ENCODE measurements around the gene ADAMTS14. TPM values are rescaled to one million over a fixed set of nuclear protein-coding genes. Genes with fewer than 3 reads are reported as not detected.

ADAMTS14 gene
- total and polyA plus RNA-seq, 5 donors from 2014 or later: not detected

- no peaks in the 10 kb centered on the region for H3K4me1 Mint-ChIP-seq
- ATAC-seq (ENCODE audit: low read depth in 2 of 2): no peak
Observed at GRCh38 chr10:70795613-70796012, 123.3 kb downstream of the ADAMTS14 start.

GRCh38 chr10:70797840-70798239 lies 125.5 kb downstream of the ADAMTS14 start:
- no peaks in the 10 kb centered on the region for H3K4me1 Mint-ChIP-seq
- no peaks in the 10 kb centered on the region for H3K36me3 ChIP-seq (ENCODE audit: control insufficient read depth, insufficient read depth, low read length)
- H3K9me3 Mint-ChIP-seq: peaks cover 0 to 6% (median 0%) of the 10 kb centered on the region in 7 donors
- H3K4me3 ChIP-seq (ENCODE audit: low read depth, low read length): no peak overlapping the region
- no peak overlapping the region for H3K27ac Mint-ChIP-seq
- no peak overlapping the region for H3K27ac ChIP-seq (ENCODE audit: insufficient read depth, low read length, poor library complexity, severe bottlenecking)
- H3K4me3 Mint-ChIP-seq: no peak overlapping the region
- H3K36me3 Mint-ChIP-seq: no peaks in the 10 kb centered on the region
- ATAC-seq (ENCODE audit: low read depth in 2 of 2): no peak
- no peaks in the 10 kb centered on the region for H3K9me3 ChIP-seq (ENCODE audit: control insufficient read depth in 2 of 2, low read length in 2 of 2)
- DNase-seq: no peak
- H3K27me3 Mint-ChIP-seq: peaks cover 28% of the 10 kb centered on the region
- no peaks in the 10 kb centered on the region for H3K4me1 ChIP-seq (ENCODE audit: control insufficient read depth, insufficient read depth, low read length, poor library complexity, severe bottlenecking)
- peaks cover 10% of the 10 kb centered on the region for H3K27me3 ChIP-seq (ENCODE audit: control insufficient read depth, insufficient read depth, low read length)

More at GRCh38 chr10:70795613-70796012, 123.3 kb downstream of the ADAMTS14 start:
- Mint-ChIP-seq H3K4me3 (no peak overlapping the region), H3K27me3 (peaks cover 37% of the 10 kb centered on the region), H3K9me3 (peaks cover 0 to 6% (median 0%) of the 10 kb centered on the region in 7 donors), H3K36me3 (no peaks in the 10 kb centered on the region), H3K27ac (no peak overlapping the region)
- Histone ChIP-seq H3K9me3 (ENCODE audit: control insufficient read depth in 2 of 2, low read length in 2 of 2) (no peaks in the 10 kb centered on the region), H3K36me3 (ENCODE audit: control insufficient read depth, insufficient read depth, low read length) (no peaks in the 10 kb centered on the region), H3K4me3 (ENCODE audit: low read depth, low read length) (no peak overlapping the region), H3K27ac (ENCODE audit: insufficient read depth, low read length, poor library complexity, severe bottlenecking) (no peak overlapping the region), H3K27me3 (ENCODE audit: control insufficient read depth, insufficient read depth, low read length) (peaks cover 22% of the 10 kb centered on the region), H3K4me1 (ENCODE audit: control insufficient read depth, insufficient read depth, low read length, poor library complexity, severe bottlenecking) (no peaks in the 10 kb centered on the region)
- no peak for DNase-seq

GRCh38 chr10:70799124-70799523 lies 126.8 kb downstream of the ADAMTS14 start:
- Mint-ChIP-seq H3K27ac (no peak overlapping the region), H3K27me3 (peaks cover 18% of the 10 kb centered on the region), H3K9me3 (peaks cover 0 to 6% (median 0%) of the 10 kb centered on the region in 7 donors), H3K4me3 (no peak overlapping the region), H3K36me3 (no peaks in the 10 kb centered on the region), H3K4me1 (no peaks in the 10 kb centered on the region)
- Histone ChIP-seq H3K27me3 (ENCODE audit: control insufficient read depth, insufficient read depth, low read length) (peaks cover 3% of the 10 kb centered on the region), H3K4me1 (ENCODE audit: control insufficient read depth, insufficient read depth, low read length, poor library complexity, severe bottlenecking) (no peaks in the 10 kb centered on the region), H3K36me3 (ENCODE audit: control insufficient read depth, insufficient read depth, low read length) (no peaks in the 10 kb centered on the region), H3K27ac (ENCODE audit: insufficient read depth, low read length, poor library complexity, severe bottlenecking) (no peak overlapping the region), H3K4me3 (ENCODE audit: low read depth, low read length) (no peak overlapping the region), H3K9me3 (ENCODE audit: control insufficient read depth in 2 of 2, low read length in 2 of 2) (no peaks in the 10 kb centered on the region)
- no peak for DNase-seq
- ATAC-seq (ENCODE audit: low read depth in 2 of 2): no peak

- ATAC-seq (ENCODE audit: low read depth in 2 of 2) (no peak), DNase-seq (no peak)
- Histone ChIP-seq H3K27me3 (ENCODE audit: control insufficient read depth, insufficient read depth, low read length) (peaks cover 3% of the 10 kb centered on the region), H3K4me3 (ENCODE audit: low read depth, low read length) (no peak overlapping the region), H3K9me3 (ENCODE audit: control insufficient read depth in 2 of 2, low read length in 2 of 2) (no peaks in the 10 kb centered on the region), H3K4me1 (ENCODE audit: control insufficient read depth, insufficient read depth, low read length, poor library complexity, severe bottlenecking) (no peaks in the 10 kb centered on the region), H3K36me3 (ENCODE audit: control insufficient read depth, insufficient read depth, low read length) (no peaks in the 10 kb centered on the region), H3K27ac (ENCODE audit: insufficient read depth, low read length, poor library complexity, severe bottlenecking) (no peak overlapping the region)
- Mint-ChIP-seq H3K4me3 (no peak overlapping the region), H3K36me3 (no peaks in the 10 kb centered on the region), H3K27me3 (peaks cover 20% of the 10 kb centered on the region), H3K27ac (no peak overlapping the region), H3K4me1 (no peaks in the 10 kb centered on the region), H3K9me3 (peaks cover 0 to 4% (median 0%) of the 10 kb centered on the region in 7 donors)
Observed at GRCh38 chr10:70801854-70802253, 129.5 kb downstream of the ADAMTS14 start.

GRCh38 chr10:70803775-70804420 lies 131.6 kb downstream of the ADAMTS14 start:
- Histone ChIP-seq H3K36me3 (ENCODE audit: control insufficient read depth, insufficient read depth, low read length) (no peaks in the 10 kb centered on the region), H3K4me3 (ENCODE audit: low read depth, low read length) (no peak overlapping the region), H3K9me3 (ENCODE audit: control insufficient read depth in 2 of 2, low read length in 2 of 2) (no peaks in the 10 kb centered on the region), H3K27ac (ENCODE audit: insufficient read depth, low read length, poor library complexity, severe bottlenecking) (no peak overlapping the region), H3K27me3 (ENCODE audit: control insufficient read depth, insufficient read depth, low read length) (peaks cover 3% of the 10 kb centered on the region), H3K4me1 (ENCODE audit: control insufficient read depth, insufficient read depth, low read length, poor library complexity, severe bottlenecking) (no peaks in the 10 kb centered on the region)
- Mint-ChIP-seq H3K4me1 (no peaks in the 10 kb centered on the region), H3K4me3 (no peak overlapping the region), H3K9me3 (peaks cover 0 to 2% (median 0%) of the 10 kb centered on the region in 7 donors), H3K27ac (peak overlapping the region in 1 of 3 donors; percentile 21), H3K36me3 (no peaks in the 10 kb centered on the region), H3K27me3 (peaks cover 27% of the 10 kb centered on the region)
- DNase-seq: no peak
- no peak for ATAC-seq (ENCODE audit: low read depth in 2 of 2)

GRCh38 chr10:70804421-70804808 lies 132.1 kb downstream of the ADAMTS14 start:
- Histone ChIP-seq H3K27me3 (ENCODE audit: control insufficient read depth, insufficient read depth, low read length) (peaks cover 3% of the 10 kb centered on the region), H3K4me1 (ENCODE audit: control insufficient read depth, insufficient read depth, low read length, poor library complexity, severe bottlenecking) (no peaks in the 10 kb centered on the region), H3K9me3 (ENCODE audit: control insufficient read depth in 2 of 2, low read length in 2 of 2) (no peaks in the 10 kb centered on the region), H3K36me3 (ENCODE audit: control insufficient read depth, insufficient read depth, low read length) (no peaks in the 10 kb centered on the region), H3K4me3 (ENCODE audit: low read depth, low read length) (no peak overlapping the region), H3K27ac (ENCODE audit: insufficient read depth, low read length, poor library complexity, severe bottlenecking) (no peak overlapping the region)
- Mint-ChIP-seq H3K4me1 (no peaks in the 10 kb centered on the region), H3K27ac (peak overlapping the region in 1 of 3 donors; percentile 21), H3K4me3 (no peak overlapping the region), H3K9me3 (peaks cover 0 to 4% (median 0%) of the 10 kb centered on the region in 7 donors), H3K27me3 (peaks cover 27% of the 10 kb centered on the region), H3K36me3 (no peaks in the 10 kb centered on the region)
- ATAC-seq (ENCODE audit: low read depth in 2 of 2) (no peak), DNase-seq (no peak)

- H3K27me3 ChIP-seq (ENCODE audit: control insufficient read depth, insufficient read depth, low read length): peaks cover 3% of the 10 kb centered on the region
- no peak overlapping the region for H3K4me3 Mint-ChIP-seq
- peaks cover 27% of the 10 kb centered on the region for H3K27me3 Mint-ChIP-seq
- no peak overlapping the region for H3K27ac ChIP-seq (ENCODE audit: insufficient read depth, low read length, poor library complexity, severe bottlenecking)
- no peaks in the 10 kb centered on the region for H3K4me1 ChIP-seq (ENCODE audit: control insufficient read depth, insufficient read depth, low read length, poor library complexity, severe bottlenecking)
- H3K4me1 Mint-ChIP-seq: no peaks in the 10 kb centered on the region
- DNase-seq (no peak), ATAC-seq (ENCODE audit: low read depth in 2 of 2) (no peak)
- H3K9me3 ChIP-seq (ENCODE audit: control insufficient read depth in 2 of 2, low read length in 2 of 2): no peaks in the 10 kb centered on the region
- H3K36me3 ChIP-seq (ENCODE audit: control insufficient read depth, insufficient read depth, low read length): no peaks in the 10 kb centered on the region
- no peaks in the 10 kb centered on the region for H3K36me3 Mint-ChIP-seq
- H3K27ac Mint-ChIP-seq: no peak overlapping the region
- no peak overlapping the region for H3K4me3 ChIP-seq (ENCODE audit: low read depth, low read length)
- H3K9me3 Mint-ChIP-seq: peaks cover 0 to 4% (median 0%) of the 10 kb centered on the region in 7 donors
Observed at GRCh38 chr10:70805619-70806215, 133.4 kb downstream of the ADAMTS14 start.

- H3K27me3 Mint-ChIP-seq: peaks cover 19% of the 10 kb centered on the region
- no peak overlapping the region for H3K27ac Mint-ChIP-seq
Observed at GRCh38 chr10:70806841-70807240, 134.5 kb downstream of the ADAMTS14 start.

More at GRCh38 chr10:70806841-70807240, 134.5 kb downstream of the ADAMTS14 start:
- no peaks in the 10 kb centered on the region for H3K9me3 ChIP-seq (ENCODE audit: control insufficient read depth in 2 of 2, low read length in 2 of 2)
- Mint-ChIP-seq H3K4me1 (no peaks in the 10 kb centered on the region), H3K9me3 (peaks cover 0 to 4% (median 0%) of the 10 kb centered on the region in 7 donors), H3K36me3 (no peaks in the 10 kb centered on the region), H3K4me3 (no peak overlapping the region)
- no peak overlapping the region for H3K27ac ChIP-seq (ENCODE audit: insufficient read depth, low read length, poor library complexity, severe bottlenecking)
- DNase-seq (no peak), ATAC-seq (ENCODE audit: low read depth in 2 of 2) (no peak)
- peaks cover 3% of the 10 kb centered on the region for H3K27me3 ChIP-seq (ENCODE audit: control insufficient read depth, insufficient read depth, low read length)
- no peaks in the 10 kb centered on the region for H3K36me3 ChIP-seq (ENCODE audit: control insufficient read depth, insufficient read depth, low read length)
- no peak overlapping the region for H3K4me3 ChIP-seq (ENCODE audit: low read depth, low read length)
- no peaks in the 10 kb centered on the region for H3K4me1 ChIP-seq (ENCODE audit: control insufficient read depth, insufficient read depth, low read length, poor library complexity, severe bottlenecking)

All from CD4-positive, CD25-positive, alpha-beta regulatory T cell (primary cell).